Measurements from ENCODE around the gene SFMBT1. TPM values are rescaled to one million over a fixed set of nuclear protein-coding genes. Genes with fewer than 3 reads are reported as not detected.
A peak's percentile ranks its signal among the peaks of the same experiment; 100 is the strongest.

SFMBT1 gene
- total RNA-seq, 1 donor: 7.5 TPM

GRCh38 chr3:53084310-53085001 lies 38.6 kb upstream of the SFMBT1 start:
- TF ChIP-seq, protein P1, sequence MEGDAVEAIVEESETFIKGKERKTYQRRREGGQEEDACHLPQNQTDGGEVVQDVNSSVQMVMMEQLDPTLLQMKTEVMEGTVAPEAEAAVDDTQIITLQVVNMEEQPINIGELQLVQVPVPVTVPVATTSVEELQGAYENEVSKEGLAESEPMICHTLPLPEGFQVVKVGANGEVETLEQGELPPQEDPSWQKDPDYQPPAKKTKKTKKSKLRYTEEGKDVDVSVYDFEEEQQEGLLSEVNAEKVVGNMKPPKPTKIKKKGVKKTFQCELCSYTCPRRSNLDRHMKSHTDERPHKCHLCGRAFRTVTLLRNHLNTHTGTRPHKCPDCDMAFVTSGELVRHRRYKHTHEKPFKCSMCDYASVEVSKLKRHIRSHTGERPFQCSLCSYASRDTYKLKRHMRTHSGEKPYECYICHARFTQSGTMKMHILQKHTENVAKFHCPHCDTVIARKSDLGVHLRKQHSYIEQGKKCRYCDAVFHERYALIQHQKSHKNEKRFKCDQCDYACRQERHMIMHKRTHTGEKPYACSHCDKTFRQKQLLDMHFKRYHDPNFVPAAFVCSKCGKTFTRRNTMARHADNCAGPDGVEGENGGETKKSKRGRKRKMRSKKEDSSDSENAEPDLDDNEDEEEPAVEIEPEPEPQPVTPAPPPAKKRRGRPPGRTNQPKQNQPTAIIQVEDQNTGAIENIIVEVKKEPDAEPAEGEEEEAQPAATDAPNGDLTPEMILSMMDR (IDR thresholded peaks at IDR 0.05; ENCODE audit: insufficient read depth, low read length): no peak
- DNase-seq (ENCODE audit: low read depth): no peak
- no peak overlapping the region for H3K4me3 ChIP-seq (ENCODE audit: low read depth, low read length)

- no peak for DNase-seq (ENCODE audit: low read depth)
- H3K4me3 ChIP-seq (ENCODE audit: low read depth, low read length): no peak overlapping the region
- TF ChIP-seq, protein P1 (IDR thresholded peaks at IDR 0.05; ENCODE audit: insufficient read depth, low read length): no peak
Measured at GRCh38 chr3:53083949-53084309, 38.1 kb upstream of the SFMBT1 start.

- TF ChIP-seq, protein P1 (IDR thresholded peaks at IDR 0.05; ENCODE audit: insufficient read depth, low read length): no peak
- H3K4me3 ChIP-seq (ENCODE audit: low read depth, low read length): no peak overlapping the region
- DNase-seq (ENCODE audit: low read depth): peak; percentile 26
Measured at GRCh38 chr3:53083521-53083920, 37.6 kb upstream of the SFMBT1 start.

DNA sequence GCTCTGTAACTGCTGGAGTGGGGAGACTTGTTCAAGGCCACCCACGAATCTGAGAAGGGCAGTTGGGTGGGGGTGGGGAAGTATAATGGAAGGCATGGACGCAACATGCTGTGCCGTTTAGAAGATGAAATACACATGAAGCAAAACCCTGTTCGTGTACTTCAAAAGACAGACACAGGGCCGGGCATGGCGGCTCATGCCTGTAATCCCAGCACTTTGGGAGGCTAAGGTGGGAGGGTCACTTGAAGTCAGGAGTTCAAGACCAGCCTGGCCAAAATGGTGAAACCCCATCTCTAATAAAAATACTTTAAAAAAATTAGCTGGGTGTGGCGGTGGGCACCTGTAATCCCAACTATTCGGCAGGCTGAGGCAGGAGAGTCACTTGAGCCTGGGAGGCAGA lies 36.9 kb upstream of the SFMBT1 start:
- DNase-seq (ENCODE audit: low read depth): no peak
- no peak overlapping the region for H3K4me3 ChIP-seq (ENCODE audit: low read depth, low read length)
- TF ChIP-seq, protein P1 (IDR thresholded peaks at IDR 0.05; ENCODE audit: insufficient read depth, low read length): no peak

GRCh38 chr3:53081318-53081717 lies 35.4 kb upstream of the SFMBT1 start:
- no peak overlapping the region for H3K4me3 ChIP-seq (ENCODE audit: low read depth, low read length)
- no peak for DNase-seq (ENCODE audit: low read depth)
- TF ChIP-seq, protein P1 (IDR thresholded peaks at IDR 0.05; ENCODE audit: insufficient read depth, low read length): no peak

GRCh38 chr3:53080612-53081205 lies 34.8 kb upstream of the SFMBT1 start:
- no peak for DNase-seq (ENCODE audit: low read depth)
- TF ChIP-seq, protein P1 (IDR thresholded peaks at IDR 0.05; ENCODE audit: insufficient read depth, low read length): no peak
- H3K4me3 ChIP-seq (ENCODE audit: low read depth, low read length): no peak overlapping the region

All from fibroblast of the aortic adventitia (primary cell).